PC-9 (cell line): Measurements from ENCODE around the gene HSD11B1.

Experiments
- CTCF ChIP-seq: fragments of 200-600 bp; sonication (generic); conservative IDR thresholded peaks from 2 replicates; pipeline ENCODE4 v1.6.1; 2017; ENCODE audit warnings: mixed run types, antibody characterized with exemption, mild to moderate bottlenecking, moderate library complexity
- EZH2 ChIP-seq: fragments of 200-600 bp; sonication (generic); IDR thresholded peaks from 2 replicates; pipeline ENCODE4 v1.8.0; 2017; ENCODE audit warnings: antibody characterized with exemption, low read depth

GRCh38 chr1:209732725-209733124 lies 28.1 kb downstream of the HSD11B1 start:
- TF ChIP-seq CTCF (no peak), EZH2 (no peak)
